Endothelial cell of umbilical vein (primary cell): Measurements from ENCODE around the gene CCDC191. TPM values are rescaled to one million over a fixed set of nuclear protein-coding genes. Genes with fewer than 3 reads are reported as not detected.

Source experiments
- BruUV-seq: library from RNA; stranded (reverse); fragments of 400-500 nt; replicated peaks from 2 replicates; lab custom pipeline; 2021; lab: Mats Ljungman, UMichigan
- CTCF ChIA-PET: fragments of 300-600, 350-600 bp; sonication (Branson Sonifier 250); formaldehyde crosslinking; loops from one replicate; lab custom pipeline; 2021; ENCODE audit warnings: antibody characterized with exemption, inconsistent platforms; lab: Charles Lee
- POLR2A ChIA-PET: fragments of 300-600, 350-600 bp; sonication (Branson Sonifier 250); formaldehyde crosslinking; loops from one replicate; lab custom pipeline; 2021; ENCODE audit warnings: antibody characterized with exemption, inconsistent platforms; lab: Charles Lee
- DNase-seq: peaks from one replicate; pipeline ENCODE4 v3.0.0-alpha.2; 2011; ENCODE audit warnings: low read depth, low spot score
- FAIRE-seq: peaks from 2 replicates; lab custom pipeline; 2011; peaks lifted over from hg19 to GRCh38; lab: Jason Lieb, UNC
- H2AFZ ChIP-seq: 2 replicates; pipeline ENCODE4 v1.6.0; 2012; ENCODE audit warnings: low read depth, low read length, control low read depth, inconsistent platforms
- H3K27ac ChIP-seq: 2 replicates; pipeline ENCODE4 v1.5.1; 2011; ENCODE audit warnings: low read depth, mild to moderate bottlenecking, control low read depth, low read length, moderate library complexity; ENCODE audit not compliant: insufficient read depth
- H3K27me3 ChIP-seq, 2 experiments: 2 replicates each; pipeline versions ENCODE4 v1.6.0 to v1.6.1; 2011; ENCODE audit warnings: low read length in 2 of 2, mixed read lengths in 1 of 2; ENCODE audit not compliant: control insufficient read depth in 2 of 2, insufficient read depth in 2 of 2
- H3K36me3 ChIP-seq, 2 experiments: 2 replicates in 1 of 2; 3 replicates in 1 of 2; pipeline ENCODE4 v1.5.1; 2011; ENCODE audit warnings: low read length in 2 of 2, mild to moderate bottlenecking in 1 of 2, moderate library complexity in 1 of 2; ENCODE audit not compliant: control insufficient read depth in 2 of 2, insufficient read depth in 2 of 2; ENCODE audit errors: extremely low read depth in 1 of 2
- H3K4me1 ChIP-seq: 3 replicates; pipeline ENCODE4 v1.5.1; 2011; ENCODE audit warnings: mild to moderate bottlenecking, low read length; ENCODE audit not compliant: control insufficient read depth, insufficient read depth; ENCODE audit errors: extremely low read depth
- H3K4me2 ChIP-seq: 2 replicates; pipeline ENCODE4 v1.6.1; 2011; ENCODE audit warnings: low read length, control low read depth, mixed read lengths; ENCODE audit not compliant: insufficient read depth
- H3K4me3 ChIP-seq, 3 experiments: fragments of 200-600 bp in 1 of 3; sonication (generic), shearing (Covaris generic) in 1 of 3; replicated peaks in 1 of 3; 2 replicates each; pipeline ENCODE4 v1.5.1; 2011 to 2016; ENCODE audit warnings: control low read depth in 3 of 3, low read length in 3 of 3, mild to moderate bottlenecking in 2 of 3, inconsistent platforms in 1 of 3, low read depth in 1 of 3, moderate library complexity in 1 of 3; ENCODE audit not compliant: insufficient read depth in 1 of 3
- H3K79me2 ChIP-seq: 2 replicates; pipeline ENCODE4 v1.6.0; 2012; ENCODE audit warnings: low read length, inconsistent platforms; ENCODE audit not compliant: control insufficient read depth, insufficient read depth
- H3K9ac ChIP-seq: replicated peaks from 2 replicates; pipeline ENCODE3; 2011; ENCODE audit warnings: low read length, control low read depth; ENCODE audit not compliant: insufficient read depth; ENCODE audit errors: extremely low read depth
- H3K9me1 ChIP-seq: replicated peaks from 3 replicates; pipeline ENCODE4 v1.6.0; 2011; ENCODE audit warnings: mild to moderate bottlenecking, low read length; ENCODE audit not compliant: control insufficient read depth, insufficient read depth; ENCODE audit errors: extremely low read depth
- H3K9me3 ChIP-seq: replicated peaks from 2 replicates; pipeline ENCODE4 v1.5.1; 2012; ENCODE audit warnings: low read length, inconsistent platforms; ENCODE audit not compliant: control insufficient read depth, insufficient read depth
- H4K20me1 ChIP-seq: replicated peaks from 2 replicates; pipeline ENCODE3; 2011; ENCODE audit warnings: mild to moderate bottlenecking, low read length; ENCODE audit not compliant: control insufficient read depth, insufficient read depth; ENCODE audit errors: extremely low read depth
- CTCF ChIP-seq, 2 donors: IDR thresholded peaks; 1 replicate in 1 of 2; 2 replicates in 1 of 2; pipeline ENCODE4 v1.5.1; 2011; ENCODE audit warnings: low read length in 2 of 2, mild to moderate bottlenecking in 2 of 2, moderate library complexity in 2 of 2, control low read depth in 1 of 2, inconsistent platforms in 1 of 2, low read depth in 1 of 2; ENCODE audit not compliant: insufficient read depth in 1 of 2; ENCODE audit errors: extremely low read depth in 1 of 2
- EZH2 ChIP-seq: IDR thresholded peaks from 2 replicates; pipeline ENCODE4 v1.6.1; 2012; ENCODE audit warnings: borderline replicate concordance, low read depth, mild to moderate bottlenecking, moderate library complexity, low read length, inconsistent platforms; ENCODE audit not compliant: severe bottlenecking
- FOS ChIP-seq: IDR thresholded peaks from 2 replicates; pipeline ENCODE4 v1.6.1; 2011; ENCODE audit warnings: mild to moderate bottlenecking, low read length, moderate library complexity, borderline replicate concordance; ENCODE audit not compliant: insufficient read depth
- GATA2 ChIP-seq: IDR thresholded peaks from 2 replicates; pipeline ENCODE4 v1.7.0; 2011; ENCODE audit warnings: low read depth, mild to moderate bottlenecking, moderate library complexity, mixed read lengths, low read length; ENCODE audit not compliant: insufficient read length, insufficient read depth
- JUN ChIP-seq: IDR thresholded peaks from 2 replicates; pipeline ENCODE4 v1.6.1; 2011; ENCODE audit warnings: borderline replicate concordance, low read depth; ENCODE audit not compliant: insufficient read length, insufficient read depth
- MAX ChIP-seq: IDR thresholded peaks from 2 replicates; pipeline ENCODE4 v1.6.1; 2011; ENCODE audit not compliant: insufficient read depth, insufficient read length
- MYC ChIP-seq: IDR thresholded peaks from one replicate; pipeline ENCODE4 v1.6.1; 2011; ENCODE audit warnings: mild to moderate bottlenecking, low read depth, low read length
- POLR2A ChIP-seq: IDR thresholded peaks from 2 replicates; pipeline ENCODE4 v1.6.1; 2012; ENCODE audit warnings: low read depth, mild to moderate bottlenecking, control low read depth, low read length
- POLR2AphosphoS5 ChIP-seq: IDR thresholded peaks from 2 replicates; pipeline ENCODE4 v1.6.1; 2012; ENCODE audit warnings: low read depth, mild to moderate bottlenecking, control low read depth, low read length, moderate library complexity; ENCODE audit not compliant: insufficient read depth
- dilution Hi-C: fragments of 300-500 bp; cut with MboI; formaldehyde crosslinking; loops from one replicate; pipeline ENCODE4 v1.15.0; 2019; ENCODE audit warnings: low sequenced_read_pairs; ENCODE audit not compliant: extremely low pct_ligation_motif_present
- intact Hi-C: fragments of 100-400 bp; cut with micrococcal nuclease; formaldehyde crosslinking; loops from one replicate; pipeline ENCODE4 v1.10.0; 2022
- polyA plus RNA-seq, 4 experiments: library from polyadenylated mRNA; depleted of rRNA in 3 of 4; stranded (reverse) in 3 of 4; unstranded in 1 of 4; fragments of >200 nt; gene quantifications; 2 replicates each; pipeline versions ENCODE4 v1.2.1 to v1.2.3, GENCODE V29; 2011 to 2012; ENCODE audit warnings: missing spikeins in 1 of 4
- total RNA-seq: library from RNA; stranded (reverse); gene quantifications from 2 replicates; pipeline ENCODE4 v1.2.3, GENCODE V29; 2021

CCDC191 gene
- total and polyA plus RNA-seq, 2 donors (not counting 3 experiments of a cell fraction or from before 2014, with no cell fraction given), result 1.7 to 4.9 TPM

GRCh38 chr3:114067804-114068203 lies 11.5 kb upstream of the CCDC191 start:
- H3K9me1 ChIP-seq, result no peaks in the 10 kb centered on the region
- H3K4me3 ChIP-seq, result no peak overlapping the region
- H4K20me1 ChIP-seq, result peaks cover 2% of the 10 kb centered on the region
- POLR2A ChIA-PET, result no interaction called here
- peaks cover 34% of the 10 kb centered on the region for H3K79me2 ChIP-seq
- no peak overlapping the region for H2AFZ ChIP-seq
- no peak for DNase-seq
- peaks cover 5 to 16% of the 10 kb centered on the region in 2 experiments for H3K36me3 ChIP-seq
- TF ChIP-seq MAX (no peak), CTCF (IDR thresholded peaks at IDR 0.05; ENCODE audit: extremely low read depth in 1 of 2, insufficient read depth in 1 of 2, low read depth in 1 of 2, low read length in 2 of 2) (no peak), POLR2AphosphoS5 (no peak), JUN (no peak), POLR2A (no peak), GATA2 (no peak), FOS (no peak), MYC (no peak), EZH2 (no peak)
- CTCF ChIA-PET, result interaction anchor here (1.7 to 2.0 kb wide), 2 partner anchors 18 to 88 kb away, joined by 3 to 5 read pairs; no protein-coding TSS in a partner anchor
- no peak overlapping the region for H3K9ac ChIP-seq
- no peak overlapping the region for H3K27ac ChIP-seq
- intact Hi-C loops (no loop called here), dilution Hi-C loops (no loop called here)
- no peaks in the 10 kb centered on the region for H3K9me3 ChIP-seq
- peaks cover 3% of the 10 kb centered on the region for H3K4me1 ChIP-seq
- no TSS peak for BruUV-seq
- FAIRE-seq, result no peak
- H3K27me3 ChIP-seq, result no peaks in the 10 kb centered on the region
- H3K4me2 ChIP-seq, result no peak overlapping the region
